Activated naive CD8-positive, alpha-beta T cell (primary cell): ENCODE results near the gene ADGRG2.

ENCODE experiments used
- H3K27ac Mint-ChIP-seq: one replicate; pipeline ENCODE4 v1.8.0; 2021; ENCODE audit warnings: mixed read lengths
- H3K27me3 Mint-ChIP-seq: one replicate; pipeline ENCODE4 v1.8.0; 2021; ENCODE audit warnings: mixed read lengths
- H3K36me3 Mint-ChIP-seq: one replicate; pipeline ENCODE4 v1.8.0; 2021; ENCODE audit warnings: mixed read lengths
- H3K4me1 Mint-ChIP-seq: one replicate; pipeline ENCODE4 v1.8.0; 2021; ENCODE audit warnings: low read depth, mixed read lengths
- H3K4me3 Mint-ChIP-seq: one replicate; pipeline ENCODE4 v1.8.0; 2021; ENCODE audit warnings: mild to moderate bottlenecking, mixed read lengths
- H3K9me3 Mint-ChIP-seq: one replicate; pipeline ENCODE4 v1.8.0; 2021; ENCODE audit warnings: low read depth, mixed read lengths

ADGRG2 gene

GRCh38 chrX:18964901-18965300 lies 157.4 kb downstream of the ADGRG2 start:
- Mint-ChIP-seq H3K9me3 (no peaks in the 10 kb centered on the region), H3K36me3 (no peaks in the 10 kb centered on the region), H3K4me1 (peaks cover 25% of the 10 kb centered on the region), H3K27me3 (no peaks in the 10 kb centered on the region), H3K27ac (no peak overlapping the region), H3K4me3 (no peak overlapping the region)

GRCh38 chrX:18964026-18964425 lies 158.2 kb downstream of the ADGRG2 start:
- no peaks in the 10 kb centered on the region for H3K9me3 Mint-ChIP-seq
- H3K4me3 Mint-ChIP-seq = no peak overlapping the region
- no peaks in the 10 kb centered on the region for H3K36me3 Mint-ChIP-seq
- no peaks in the 10 kb centered on the region for H3K27me3 Mint-ChIP-seq
- no peak overlapping the region for H3K27ac Mint-ChIP-seq
- H3K4me1 Mint-ChIP-seq = peaks cover 25% of the 10 kb centered on the region

GRCh38 chrX:18962329-18962728 lies 159.9 kb downstream of the ADGRG2 start:
- no peaks in the 10 kb centered on the region for H3K36me3 Mint-ChIP-seq
- no peak overlapping the region for H3K4me3 Mint-ChIP-seq
- no peaks in the 10 kb centered on the region for H3K9me3 Mint-ChIP-seq
- no peak overlapping the region for H3K27ac Mint-ChIP-seq
- peaks cover 25% of the 10 kb centered on the region for H3K4me1 Mint-ChIP-seq
- no peaks in the 10 kb centered on the region for H3K27me3 Mint-ChIP-seq

GRCh38 chrX:18961686-18962085 lies 160.6 kb downstream of the ADGRG2 start:
- no peaks in the 10 kb centered on the region for H3K36me3 Mint-ChIP-seq
- H3K4me3 Mint-ChIP-seq = no peak overlapping the region
- no peaks in the 10 kb centered on the region for H3K9me3 Mint-ChIP-seq
- no peaks in the 10 kb centered on the region for H3K27me3 Mint-ChIP-seq
- peaks cover 25% of the 10 kb centered on the region for H3K4me1 Mint-ChIP-seq
- no peak overlapping the region for H3K27ac Mint-ChIP-seq

- no peaks in the 10 kb centered on the region for H3K27me3 Mint-ChIP-seq
- H3K9me3 Mint-ChIP-seq = no peaks in the 10 kb centered on the region
- H3K4me1 Mint-ChIP-seq = peaks cover 11% of the 10 kb centered on the region
- H3K4me3 Mint-ChIP-seq = no peak overlapping the region
- no peak overlapping the region for H3K27ac Mint-ChIP-seq
- H3K36me3 Mint-ChIP-seq = no peaks in the 10 kb centered on the region
Observed at GRCh38 chrX:18956303-18957032, 165.8 kb downstream of the ADGRG2 start.

GRCh38 chrX:18955676-18956075 lies 166.6 kb downstream of the ADGRG2 start:
- no peaks in the 10 kb centered on the region for H3K27me3 Mint-ChIP-seq
- peaks cover 10% of the 10 kb centered on the region for H3K4me1 Mint-ChIP-seq
- no peak overlapping the region for H3K27ac Mint-ChIP-seq

GRCh38 chrX:18951032-18951431 lies 171.2 kb downstream of the ADGRG2 start:
- Mint-ChIP-seq H3K27me3 (no peaks in the 10 kb centered on the region), H3K27ac (no peak overlapping the region), H3K4me3 (no peak overlapping the region), H3K4me1 (peaks cover 4% of the 10 kb centered on the region), H3K36me3 (peaks cover 5% of the 10 kb centered on the region), H3K9me3 (no peaks in the 10 kb centered on the region)

More at GRCh38 chrX:18955676-18956075, 166.6 kb downstream of the ADGRG2 start:
- Mint-ChIP-seq H3K36me3 (no peaks in the 10 kb centered on the region), H3K4me3 (no peak overlapping the region), H3K9me3 (no peaks in the 10 kb centered on the region)

- Mint-ChIP-seq H3K4me1 (no peaks in the 10 kb centered on the region), H3K9me3 (no peaks in the 10 kb centered on the region), H3K36me3 (peaks cover 5% of the 10 kb centered on the region), H3K27me3 (no peaks in the 10 kb centered on the region), H3K27ac (no peak overlapping the region), H3K4me3 (no peak overlapping the region)
Observed at GRCh38 chrX:18949944-18950301, 172.3 kb downstream of the ADGRG2 start.

GRCh38 chrX:18949291-18949943 lies 172.9 kb downstream of the ADGRG2 start:
- Mint-ChIP-seq H3K27ac (no peak overlapping the region), H3K27me3 (no peaks in the 10 kb centered on the region), H3K4me3 (no peak overlapping the region), H3K4me1 (no peaks in the 10 kb centered on the region), H3K9me3 (no peaks in the 10 kb centered on the region), H3K36me3 (peaks cover 5% of the 10 kb centered on the region)

GRCh38 chrX:18946611-18947010 lies 175.7 kb downstream of the ADGRG2 start:
- no peak overlapping the region for H3K27ac Mint-ChIP-seq
- H3K36me3 Mint-ChIP-seq = peaks cover 5% of the 10 kb centered on the region
- H3K27me3 Mint-ChIP-seq = no peaks in the 10 kb centered on the region
- H3K9me3 Mint-ChIP-seq = no peaks in the 10 kb centered on the region
- no peaks in the 10 kb centered on the region for H3K4me1 Mint-ChIP-seq
- H3K4me3 Mint-ChIP-seq = no peak overlapping the region

GRCh38 chrX:18946157-18946556 lies 176.1 kb downstream of the ADGRG2 start:
- no peaks in the 10 kb centered on the region for H3K27me3 Mint-ChIP-seq
- H3K27ac Mint-ChIP-seq = no peak overlapping the region
- H3K4me1 Mint-ChIP-seq = no peaks in the 10 kb centered on the region
- no peaks in the 10 kb centered on the region for H3K9me3 Mint-ChIP-seq
- H3K4me3 Mint-ChIP-seq = no peak overlapping the region
- peaks cover 5% of the 10 kb centered on the region for H3K36me3 Mint-ChIP-seq

GRCh38 chrX:18945483-18945882 lies 176.8 kb downstream of the ADGRG2 start:
- H3K4me3 Mint-ChIP-seq = no peak overlapping the region
- H3K9me3 Mint-ChIP-seq = no peaks in the 10 kb centered on the region
- H3K27me3 Mint-ChIP-seq = no peaks in the 10 kb centered on the region
- no peak overlapping the region for H3K27ac Mint-ChIP-seq
- H3K36me3 Mint-ChIP-seq = peaks cover 5% of the 10 kb centered on the region
- H3K4me1 Mint-ChIP-seq = no peaks in the 10 kb centered on the region

- Mint-ChIP-seq H3K4me3 (no peak overlapping the region), H3K9me3 (no peaks in the 10 kb centered on the region), H3K27ac (no peak overlapping the region), H3K27me3 (no peaks in the 10 kb centered on the region), H3K36me3 (peaks cover 5% of the 10 kb centered on the region), H3K4me1 (no peaks in the 10 kb centered on the region)
Observed at GRCh38 chrX:18944482-18944881, 177.8 kb downstream of the ADGRG2 start.

- no peaks in the 10 kb centered on the region for H3K4me1 Mint-ChIP-seq
- H3K4me3 Mint-ChIP-seq = no peak overlapping the region
- no peaks in the 10 kb centered on the region for H3K9me3 Mint-ChIP-seq
- peaks cover 2% of the 10 kb centered on the region for H3K36me3 Mint-ChIP-seq
- no peaks in the 10 kb centered on the region for H3K27me3 Mint-ChIP-seq
- H3K27ac Mint-ChIP-seq = no peak overlapping the region
Observed at GRCh38 chrX:18941896-18942295, 180.4 kb downstream of the ADGRG2 start.
